Ishikawa (cell line): ENCODE measurements around the gene RHNO1.

Experiments
- CREB1 ChIP-seq: IDR thresholded peaks from 2 replicates; pipeline ENCODE4 v1.6.1; 2012; ENCODE audit warnings: low read depth
- EGR1 ChIP-seq: IDR thresholded peaks from 2 replicates; pipeline ENCODE4 v1.6.1; 2012
- EP300 ChIP-seq: IDR thresholded peaks from 2 replicates; pipeline ENCODE4 v1.6.1; 2012; ENCODE audit warnings: borderline replicate concordance
- FOXM1 ChIP-seq: IDR thresholded peaks from 2 replicates; pipeline ENCODE4 v1.6.1; 2012; ENCODE audit warnings: low read depth, borderline replicate concordance
- MAX ChIP-seq: IDR thresholded peaks from 2 replicates; pipeline ENCODE4 v1.6.1; 2012
- NFIC ChIP-seq: IDR thresholded peaks from 2 replicates; pipeline ENCODE4 v1.6.1; 2012
- REST ChIP-seq: IDR thresholded peaks from 2 replicates; pipeline ENCODE4 v1.6.1; 2012; ENCODE audit warnings: low read depth, mild to moderate bottlenecking
- TAF1 ChIP-seq: IDR thresholded peaks from 2 replicates; pipeline ENCODE4 v1.6.1; 2012; ENCODE audit warnings: low read depth, mild to moderate bottlenecking
- ZBTB7A ChIP-seq: IDR thresholded peaks from 2 replicates; pipeline ENCODE4 v1.6.1; 2012; ENCODE audit warnings: low read depth
- TF ChIP-seq, protein P1 (sequence below): IDR thresholded peaks from 2 replicates; pipeline ENCODE4 v1.6.1; 2012

GRCh38 chr12:2892246-2892645 is 15.2 kb downstream of the RHNO1 start:
- TF ChIP-seq, protein P1, sequence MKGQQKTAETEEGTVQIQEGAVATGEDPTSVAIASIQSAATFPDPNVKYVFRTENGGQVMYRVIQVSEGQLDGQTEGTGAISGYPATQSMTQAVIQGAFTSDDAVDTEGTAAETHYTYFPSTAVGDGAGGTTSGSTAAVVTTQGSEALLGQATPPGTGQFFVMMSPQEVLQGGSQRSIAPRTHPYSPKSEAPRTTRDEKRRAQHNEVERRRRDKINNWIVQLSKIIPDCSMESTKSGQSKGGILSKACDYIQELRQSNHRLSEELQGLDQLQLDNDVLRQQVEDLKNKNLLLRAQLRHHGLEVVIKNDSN = no peak
- TF ChIP-seq EP300 (no peak), FOXM1 (no peak), MAX (no peak), REST (no peak), CREB1 (no peak), TAF1 (no peak), ZBTB7A (no peak), NFIC (no peak), EGR1 (no peak)
